Activated CD8-positive, alpha-beta memory T cell treated with anti-CD3 and anti-CD28 coated beads for 4 hours (primary cell): ENCODE results near the gene CD2AP.
"Not testable (repeated sequence)": the region's sequence is repeated elsewhere in the genome, so short reads cannot be mapped to it uniquely, and the experiment has no call there.

Experiments used
- DNase-seq, 2 donors: peaks; one replicate each; pipeline ENCODE4 v3.0.0-alpha.2; 2020; ENCODE audit warnings: low read depth in 2 of 2

CD2AP gene

DNA sequence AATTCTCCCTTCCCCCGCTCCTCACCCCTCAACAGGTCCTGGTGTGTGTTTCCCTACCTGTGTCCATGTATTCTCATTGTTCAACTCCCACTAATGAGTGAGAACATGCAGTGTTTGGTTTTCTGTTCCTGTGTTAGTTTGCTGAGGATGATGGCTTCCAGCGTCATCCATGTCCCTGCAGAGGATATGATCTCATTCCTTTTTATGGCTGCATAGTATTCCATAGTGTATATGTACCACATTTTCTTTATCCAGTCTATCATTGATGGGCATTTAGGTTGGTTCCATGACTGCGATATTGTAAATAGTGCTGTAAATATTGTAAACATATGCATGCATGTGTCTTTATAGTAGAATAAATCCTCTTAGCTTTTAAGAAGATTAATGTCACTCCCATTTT lies 89.0 kb downstream of the CD2AP start:
- not testable (repeated sequence) for DNase-seq

DNA sequence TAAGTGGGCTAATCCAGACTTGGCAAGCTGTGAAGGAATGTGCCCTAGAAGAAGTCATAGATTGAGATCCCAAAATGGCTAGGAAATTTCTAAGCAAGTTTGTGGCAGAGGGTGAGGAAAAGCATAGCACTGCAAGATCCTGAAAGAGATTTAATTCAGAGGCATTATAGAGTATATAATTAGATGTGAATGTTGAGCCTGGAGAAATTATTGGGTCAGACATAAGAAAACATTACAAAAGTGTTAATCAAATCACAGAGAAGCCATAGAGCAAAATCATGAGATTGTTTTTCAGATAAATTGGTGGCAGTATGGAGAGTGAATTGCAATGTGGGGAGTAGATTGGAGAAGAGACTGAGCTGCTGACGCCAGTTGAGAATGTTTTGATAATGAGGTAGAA lies 90.0 kb downstream of the CD2AP start:
- DNase-seq: no peak

DNA sequence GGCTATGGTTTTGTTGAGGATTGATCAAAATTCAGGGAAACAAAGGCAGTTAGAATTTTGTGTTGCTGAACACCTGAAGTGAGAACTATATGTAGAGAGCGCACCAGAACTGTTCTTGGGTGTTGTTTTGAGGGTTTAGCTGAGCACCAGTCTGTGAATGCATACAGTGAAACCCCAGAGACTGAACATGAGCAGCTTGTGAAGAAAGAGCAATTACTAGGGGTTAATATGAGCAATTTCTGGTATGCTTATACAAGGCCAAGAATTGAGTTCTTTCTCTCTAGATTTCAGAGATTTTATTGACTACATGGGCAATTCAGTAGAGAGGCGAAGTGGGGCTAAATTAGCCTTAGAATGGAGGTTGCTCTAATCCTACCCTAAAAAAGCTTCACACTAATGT lies 93.9 kb downstream of the CD2AP start:
- no peak for DNase-seq

DNA sequence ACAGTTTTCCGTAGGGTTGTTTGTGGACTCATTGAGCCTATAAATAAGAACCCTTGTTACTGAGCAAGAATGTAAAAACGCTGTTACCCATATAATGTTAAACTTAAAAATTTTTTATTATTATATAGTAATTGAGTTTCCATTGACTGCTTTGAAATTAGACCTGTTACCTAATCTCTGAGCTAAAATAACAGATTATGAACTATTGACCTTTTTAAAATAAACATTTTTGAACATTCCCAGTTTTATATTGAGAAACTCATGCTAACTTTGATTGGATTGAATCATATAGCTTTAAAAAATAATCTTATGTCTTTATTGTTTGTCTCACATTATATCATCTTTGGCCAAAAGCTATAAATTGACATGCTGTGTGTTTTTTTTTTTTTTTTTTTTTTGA lies 95.5 kb downstream of the CD2AP start:
- no peak for DNase-seq

DNA sequence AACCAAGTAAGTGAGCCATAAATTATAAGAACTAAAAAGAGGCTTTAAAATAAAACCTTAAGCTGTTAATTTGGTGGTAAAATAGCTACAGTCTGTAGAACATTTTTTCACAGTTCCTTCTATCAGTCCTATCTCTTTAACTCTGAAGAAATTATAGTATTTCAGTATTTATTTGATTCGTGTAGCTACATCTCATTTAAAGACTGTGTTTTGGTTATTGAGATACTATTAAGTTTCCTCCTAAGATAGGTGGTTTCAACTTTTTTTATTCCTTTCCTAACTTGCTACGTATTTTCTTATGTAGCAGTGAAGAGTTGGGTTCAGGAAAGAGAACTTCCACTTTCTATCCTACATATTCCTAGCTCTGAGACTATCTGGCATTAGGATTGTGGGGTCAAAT lies 97.2 kb downstream of the CD2AP start:
- no peak for DNase-seq

DNA sequence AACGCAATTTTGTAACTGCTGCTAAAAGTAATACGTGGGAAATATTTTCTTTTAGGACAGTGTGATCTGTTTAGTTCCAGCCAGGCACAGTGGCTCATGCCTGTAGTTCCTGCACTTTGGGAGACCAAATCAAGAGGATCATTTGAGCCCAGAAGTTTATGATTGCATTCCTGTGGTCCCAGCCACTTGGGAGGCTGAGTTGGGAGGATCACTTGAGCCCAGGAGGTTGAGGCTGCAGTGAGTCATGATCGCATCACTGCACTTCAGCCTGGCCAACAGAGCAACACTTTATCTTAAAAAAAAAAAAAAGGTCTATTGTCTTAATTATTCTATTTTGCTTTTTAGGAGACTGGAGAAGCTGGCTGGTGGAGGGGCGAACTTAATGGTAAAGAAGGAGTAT lies 101.5 kb downstream of the CD2AP start:
- no peak for DNase-seq

DNA sequence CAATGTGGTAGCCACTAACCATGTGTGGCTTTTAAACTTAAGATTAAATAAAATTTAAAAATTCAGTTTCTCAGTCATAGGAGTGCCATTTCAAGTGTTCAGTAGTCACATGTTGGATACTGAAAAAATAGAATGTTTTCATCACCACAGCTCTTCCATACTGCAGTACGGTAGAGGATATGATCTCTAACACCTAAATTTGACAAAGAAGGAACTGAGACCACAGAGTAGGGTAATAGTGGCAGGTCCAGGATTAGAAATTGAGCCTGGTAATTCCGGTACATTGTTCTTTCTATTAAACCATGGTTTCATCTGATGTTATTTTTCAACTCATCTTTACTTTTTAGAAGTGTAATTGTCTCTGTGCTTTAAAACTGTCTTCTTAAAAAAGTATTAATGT lies 104.0 kb downstream of the CD2AP start:
- DNase-seq: no peak

DNA sequence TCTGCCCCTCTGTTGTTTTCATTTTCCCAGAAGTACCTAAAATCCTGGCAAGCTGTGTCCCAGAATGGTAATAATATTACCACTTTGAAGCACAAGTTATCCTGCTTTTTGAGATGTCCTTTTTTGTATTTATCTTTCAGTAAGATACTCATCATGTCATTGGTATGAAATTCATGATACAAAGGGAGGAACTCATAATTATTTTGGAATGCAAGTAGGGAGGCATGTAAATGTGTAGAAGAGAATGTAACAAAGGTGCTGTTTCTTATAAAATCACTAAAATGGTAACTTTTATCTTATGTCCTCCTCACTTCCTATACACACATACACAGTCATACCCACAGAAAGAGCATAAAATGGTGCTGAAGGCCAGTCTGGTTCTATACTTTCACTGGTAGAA lies 109.9 kb downstream of the CD2AP start:
- DNase-seq: no peak

DNA sequence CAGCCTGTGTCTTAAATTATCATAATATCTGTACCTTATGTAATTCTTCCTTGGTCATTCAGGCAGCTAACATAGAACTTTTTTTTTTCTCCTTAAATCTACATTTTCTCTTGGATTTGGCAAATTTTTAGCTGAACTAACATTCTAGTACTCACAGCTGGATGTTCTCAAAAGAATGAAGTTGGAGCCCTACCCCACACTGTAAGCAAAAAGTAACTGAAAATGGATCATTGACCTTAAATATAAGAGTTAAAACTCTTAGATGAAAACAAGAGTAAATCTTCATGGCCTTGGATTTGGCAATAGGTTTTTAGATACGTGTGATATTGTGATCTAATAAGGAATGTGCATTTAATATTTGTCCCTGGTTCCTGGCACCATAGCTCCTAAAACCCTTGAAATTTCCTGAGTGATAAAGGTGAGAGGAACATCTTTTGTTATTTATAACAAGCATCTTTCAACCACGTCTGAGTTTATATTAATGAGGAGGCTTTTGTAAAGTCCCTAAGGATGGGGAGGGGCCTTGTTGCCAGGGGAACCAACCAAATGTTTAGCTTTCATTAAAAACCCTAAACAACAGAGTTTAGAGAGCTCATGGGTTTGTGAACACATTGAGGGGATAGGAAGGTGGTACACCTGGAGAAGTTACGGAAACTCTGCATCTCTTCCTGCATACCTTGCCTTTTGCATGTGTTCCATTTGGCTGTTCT lies 114.7 kb downstream of the CD2AP start:
- DNase-seq: no peak

DNA sequence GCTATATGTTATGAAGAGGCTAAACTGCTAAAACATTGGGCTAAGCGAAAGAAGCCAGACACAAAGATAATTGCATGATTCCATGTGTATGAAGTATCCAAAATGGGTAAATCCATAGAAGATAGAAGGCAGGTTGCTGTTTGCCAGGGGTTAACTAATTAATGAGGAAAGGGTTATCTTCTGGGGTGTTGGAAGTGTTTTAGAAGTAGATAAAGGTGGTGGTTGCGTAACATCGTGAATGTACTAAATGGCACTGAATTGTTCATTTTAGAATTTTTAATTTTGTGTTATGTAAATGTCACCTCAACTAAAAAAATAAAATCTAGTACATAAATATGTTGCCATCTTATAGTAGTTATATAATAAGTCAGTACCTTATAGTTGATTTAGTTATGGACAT lies 116.4 kb downstream of the CD2AP start:
- no peak for DNase-seq

DNA sequence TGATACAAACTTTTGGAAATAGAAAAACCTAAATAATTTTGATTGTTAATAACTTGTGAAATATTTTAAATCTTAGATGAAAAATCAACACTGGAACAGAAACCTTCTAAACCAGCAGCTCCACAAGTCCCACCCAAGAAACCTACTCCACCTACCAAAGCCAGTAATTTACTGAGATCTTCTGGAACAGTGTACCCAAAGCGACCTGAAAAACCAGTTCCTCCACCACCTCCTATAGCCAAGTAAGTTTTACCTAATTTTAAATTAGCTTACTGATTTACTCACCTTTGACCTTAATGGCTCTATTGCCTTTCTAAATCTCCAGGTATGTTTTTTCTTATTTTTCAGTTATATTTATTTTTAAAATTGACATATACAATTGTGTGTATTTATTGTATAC lies 118.2 kb downstream of the CD2AP start:
- no peak for DNase-seq

DNA sequence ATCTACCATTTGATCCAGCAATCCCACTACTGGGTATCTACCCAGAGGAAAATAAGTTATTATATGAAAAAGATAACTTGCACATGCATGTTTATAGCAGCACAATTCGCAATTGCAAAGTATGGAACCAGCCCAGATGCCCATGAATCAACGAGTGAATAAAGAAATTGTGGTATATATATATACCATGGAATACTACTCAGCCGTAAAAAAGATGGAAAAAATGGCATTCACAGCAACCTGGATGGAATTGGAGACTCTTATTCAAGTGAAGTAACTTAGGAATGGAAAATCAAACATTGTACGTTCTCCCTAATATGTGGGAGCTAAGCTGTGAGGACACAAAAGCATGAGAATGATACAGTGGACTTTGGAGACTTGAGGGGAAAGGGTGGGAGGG lies 120.8 kb downstream of the CD2AP start:
- DNase-seq: no peak

DNA sequence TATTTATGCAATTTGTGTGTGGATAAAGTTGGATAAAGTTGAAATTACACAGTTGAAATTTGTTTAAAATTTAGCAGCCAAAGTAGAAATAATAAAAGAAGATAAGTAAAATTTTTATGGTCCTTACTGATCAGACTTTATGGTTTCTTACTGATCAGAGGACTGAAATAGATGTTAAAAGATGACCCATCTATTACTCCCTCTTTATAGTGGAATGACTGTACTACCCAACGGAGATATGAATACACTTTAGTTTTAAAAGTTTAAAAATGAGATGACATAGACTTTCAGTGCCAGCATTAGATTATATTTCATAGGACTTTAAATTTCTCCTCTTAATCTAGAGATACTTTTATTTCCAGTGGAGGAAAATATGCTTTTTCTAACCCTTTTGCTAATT lies 121.9 kb downstream of the CD2AP start:
- no peak for DNase-seq

DNA sequence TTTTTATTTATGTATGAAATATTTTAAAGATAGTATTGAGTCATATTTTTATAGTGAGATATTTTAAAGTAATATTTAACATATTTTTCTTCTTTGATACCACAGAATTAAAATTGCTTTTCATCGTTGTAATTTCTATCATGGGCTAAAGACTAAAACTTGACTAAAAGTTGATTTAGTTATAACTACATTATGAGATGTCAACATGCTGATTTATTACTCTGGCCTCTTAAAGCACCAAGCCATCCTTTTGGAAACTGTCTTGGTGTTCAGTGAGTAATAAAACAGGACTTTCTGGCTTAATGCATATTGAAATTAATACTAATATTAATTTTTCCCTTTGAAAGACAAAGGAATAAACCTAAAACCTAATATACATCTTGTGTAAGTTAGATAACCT lies 125.6 kb downstream of the CD2AP start:
- no peak for DNase-seq

DNA sequence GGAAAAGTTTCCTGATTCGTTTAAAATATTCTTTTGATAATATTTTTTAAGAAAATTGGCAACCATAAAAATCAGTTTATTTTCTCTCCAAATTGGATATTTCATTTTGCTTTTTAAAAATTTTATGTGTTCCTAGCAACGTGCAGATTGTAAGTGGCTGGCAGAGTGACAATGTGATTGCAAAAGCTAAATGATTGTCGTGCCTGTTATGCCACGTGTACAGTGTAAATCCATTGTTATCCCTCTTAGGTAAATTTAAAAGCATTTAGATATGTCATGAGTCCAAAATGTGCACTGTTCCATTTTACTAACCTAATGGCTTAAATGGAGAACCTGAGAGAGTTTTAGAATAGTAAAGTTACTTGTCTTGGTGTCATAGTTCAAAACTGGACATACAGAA lies 126.4 kb downstream of the CD2AP start:
- no peak for DNase-seq

DNA sequence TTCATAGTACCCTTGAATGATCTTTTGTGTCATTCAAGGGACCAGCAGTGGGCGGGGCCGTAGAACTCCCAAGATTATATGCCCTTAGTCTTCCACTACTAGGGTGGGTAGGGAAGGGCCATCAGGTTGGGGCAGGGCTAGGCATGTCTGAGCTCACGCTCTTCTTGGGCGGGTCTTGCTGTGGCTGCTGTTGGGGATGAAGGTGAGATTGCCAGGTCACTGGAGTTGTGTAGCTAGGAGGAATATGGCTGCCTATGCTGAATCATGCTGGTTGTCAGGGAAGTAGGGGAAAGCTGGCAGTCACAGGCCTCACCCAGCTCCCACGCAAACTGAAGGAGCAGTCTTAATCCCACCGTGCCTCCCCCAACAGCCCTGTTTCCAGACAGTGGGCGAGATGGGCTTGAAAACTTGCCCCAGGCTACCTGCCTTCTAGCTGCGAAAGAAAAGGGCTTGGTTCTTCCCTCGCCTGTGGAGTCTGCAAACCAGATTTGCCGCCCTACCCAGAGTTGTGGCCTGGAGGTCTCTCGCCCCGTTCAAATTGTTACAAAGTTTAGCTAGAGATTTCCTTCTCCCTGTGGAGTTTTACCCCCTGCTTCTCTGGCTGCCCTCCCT lies 144.4 kb downstream of the CD2AP start:
- DNase-seq: no peak

DNA sequence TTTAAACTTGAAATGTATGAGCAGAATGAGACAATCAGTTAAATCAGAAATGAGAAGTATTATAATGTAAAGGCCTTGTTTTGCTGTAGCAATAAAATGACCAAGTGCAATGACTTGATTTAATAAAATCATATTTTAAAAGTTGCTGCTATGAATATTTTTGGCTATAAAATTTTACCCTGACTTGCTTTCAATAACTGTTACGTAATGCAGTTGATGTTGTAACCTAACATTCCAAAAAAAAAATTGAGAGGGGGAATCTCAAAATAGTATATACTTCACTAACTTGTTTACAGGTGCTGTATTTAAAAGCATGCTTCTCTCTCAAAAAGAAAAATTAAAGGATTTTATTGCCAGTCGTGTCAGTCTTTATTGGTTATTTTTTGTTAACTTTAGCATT lies 149.2 kb downstream of the CD2AP start:
- DNase-seq: no peak

DNA sequence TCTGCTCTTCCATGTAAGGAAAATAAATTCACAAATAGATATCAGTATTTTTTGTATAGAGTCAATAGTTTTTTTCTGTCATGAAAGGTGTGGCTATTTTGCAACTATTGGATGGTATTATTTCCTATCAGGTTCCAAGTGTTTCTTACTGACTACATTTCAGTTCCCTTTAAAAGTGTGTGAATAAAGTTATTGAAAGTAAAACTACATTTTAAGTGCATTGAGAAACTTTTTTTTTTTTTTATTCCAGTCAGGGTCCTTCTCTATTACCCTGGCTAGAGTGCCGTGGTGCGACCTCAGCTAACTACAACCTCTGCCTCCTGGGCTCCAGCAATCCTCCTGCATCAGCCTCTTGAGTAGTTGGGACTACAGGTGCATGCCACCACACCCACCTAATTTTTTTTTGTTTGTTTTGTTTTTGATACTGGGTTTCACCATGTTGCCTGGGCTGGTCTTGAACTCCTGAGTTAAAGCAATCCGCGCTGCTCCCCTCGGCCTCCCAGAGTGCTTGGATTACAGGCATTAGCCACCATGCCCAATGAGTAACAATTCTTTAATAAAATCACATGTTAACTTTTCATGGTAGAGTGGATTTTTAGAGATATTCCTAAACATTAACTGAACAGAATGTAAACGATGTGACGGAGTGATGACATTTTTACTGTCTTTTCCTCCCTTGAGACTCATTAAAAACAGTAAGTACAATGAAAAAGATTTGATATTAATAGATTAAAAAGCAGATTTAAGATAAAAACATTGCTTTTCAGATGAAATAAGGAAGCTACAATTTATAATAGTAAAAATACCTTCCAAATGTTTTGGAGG lies 151.1 kb downstream of the CD2AP start:
- DNase-seq: no peak

DNA sequence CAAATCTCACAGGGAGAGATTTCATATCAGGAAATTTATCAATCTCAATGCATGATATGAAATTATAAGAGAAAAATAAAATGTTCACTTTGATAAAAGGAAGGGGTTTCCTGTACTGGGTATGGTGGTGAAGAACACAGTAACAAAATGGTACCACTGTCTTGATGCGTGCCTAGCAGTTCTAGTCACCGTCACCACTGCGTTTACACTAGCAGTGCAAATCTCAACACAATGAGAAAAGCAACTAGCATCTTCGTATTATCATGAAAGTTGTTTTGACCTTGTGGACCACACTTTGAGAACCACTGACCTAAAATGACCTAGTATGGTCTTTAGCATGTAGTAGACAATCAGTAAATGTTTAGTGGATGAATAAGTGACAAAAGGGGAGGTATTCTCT lies 152.4 kb downstream of the CD2AP start:
- DNase-seq: no peak

DNA sequence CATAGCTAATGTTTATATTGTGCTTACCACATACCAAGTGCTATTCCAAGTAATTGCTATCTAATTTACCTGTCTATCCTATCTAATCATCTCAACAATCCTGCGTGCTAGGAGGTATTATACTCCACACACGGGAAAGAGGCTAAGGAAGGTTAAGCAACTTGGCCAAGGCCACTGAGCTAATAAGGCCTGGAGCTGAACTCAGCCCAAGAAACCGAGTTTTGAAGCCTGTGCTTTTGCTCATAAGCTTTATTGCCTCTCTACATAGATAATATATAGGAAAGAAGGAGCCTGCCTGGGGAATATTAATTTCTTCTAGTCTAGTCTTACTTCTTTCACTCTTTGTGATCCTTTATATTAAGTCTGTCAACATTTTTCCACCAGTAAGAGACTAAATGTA lies 153.0 kb downstream of the CD2AP start:
- DNase-seq: no peak

DNA sequence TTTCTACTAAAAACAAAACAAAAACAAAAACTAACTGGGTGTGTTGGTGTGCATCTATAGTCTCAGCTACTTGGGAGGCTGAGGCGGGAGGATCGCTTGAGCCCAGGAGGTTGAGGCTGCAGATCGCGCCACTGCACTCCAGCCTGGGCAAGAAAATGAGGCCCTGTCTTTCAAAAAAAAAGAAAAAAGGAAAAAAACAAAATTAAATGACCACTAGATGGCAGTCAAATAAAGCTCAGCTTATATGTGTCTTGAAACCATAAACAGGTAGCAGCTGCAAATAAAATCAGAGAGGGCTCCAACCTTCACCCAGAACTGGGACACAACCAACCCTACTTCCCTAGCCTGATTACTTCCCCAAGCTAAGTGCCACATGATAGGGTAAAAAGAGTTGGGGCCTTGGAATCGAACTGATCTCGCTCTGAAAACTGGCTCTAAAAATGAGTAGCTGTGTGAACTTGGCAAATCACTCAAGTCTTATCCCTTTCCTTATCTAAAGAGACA lies 153.7 kb downstream of the CD2AP start:
- no peak for DNase-seq

DNA sequence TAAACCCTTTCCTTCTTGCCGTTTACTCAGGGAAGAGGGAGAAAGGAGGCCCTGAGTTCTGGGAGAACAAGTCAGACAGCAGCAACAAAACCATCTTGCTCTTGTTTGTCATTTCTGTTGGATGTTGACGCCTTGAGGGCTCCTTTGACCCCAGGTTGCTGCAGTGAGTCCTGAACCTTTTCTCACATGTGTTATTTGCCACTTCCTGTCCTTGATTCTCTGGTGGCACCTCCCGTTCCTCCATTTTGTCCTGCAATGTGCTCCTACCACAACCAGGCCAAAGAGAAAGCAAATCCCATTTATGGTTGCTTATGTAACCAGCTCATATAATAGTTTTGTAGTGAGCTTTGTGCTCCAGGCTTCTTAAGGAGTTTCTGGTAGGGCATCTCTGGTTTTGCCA lies 154.2 kb downstream of the CD2AP start:
- DNase-seq: no peak

DNA sequence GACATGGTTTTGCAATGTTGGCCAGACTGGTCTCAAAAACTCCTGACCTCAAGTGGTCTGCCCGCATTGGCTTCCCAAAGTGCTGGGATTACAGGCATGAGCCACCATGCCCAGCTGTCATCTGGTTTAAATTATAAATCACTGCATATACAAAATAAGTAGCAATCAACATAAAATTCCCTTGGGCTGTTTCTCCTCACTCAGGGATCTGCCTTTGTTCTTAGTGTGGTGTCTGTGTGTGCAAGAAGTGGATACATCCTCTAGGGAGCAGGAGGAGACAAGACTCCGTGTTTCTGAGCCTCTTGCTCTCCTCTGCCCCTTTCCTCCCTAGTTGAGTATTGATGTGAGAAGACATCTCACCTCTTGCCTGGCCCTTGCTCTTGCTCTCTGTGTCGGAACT lies 155.6 kb downstream of the CD2AP start:
- DNase-seq: no peak
